HG03108 (cell line): ENCODE measurements around the gene HPGDS.
"Not testable (repeated sequence)": the region's sequence is repeated elsewhere in the genome, so short reads cannot be mapped to it uniquely, and the experiment has no call there.

Experiments used
- ATAC-seq: cut with Tn5 transposase; IDR thresholded peaks from one replicate; pipeline ENCODE4 v1.9.1; 2021; ENCODE audit warnings: moderate library complexity; ENCODE audit not compliant: unreplicated experiment

The HPGDS gene

GRCh38 chr4:94332983-94333590 lies 9.5 kb downstream of the HPGDS start:
- no peak for ATAC-seq

- no peak for ATAC-seq
Observed at GRCh38 chr4:94329933-94330332, 12.7 kb downstream of the HPGDS start.

GRCh38 chr4:94325835-94326234 lies 16.8 kb downstream of the HPGDS start:
- ATAC-seq, result no peak

- ATAC-seq, result not testable (repeated sequence)
Observed at GRCh38 chr4:94319927-94320326, 22.7 kb downstream of the HPGDS start.

GRCh38 chr4:94307231-94307871 lies 35.3 kb downstream of the HPGDS start:
- no peak for ATAC-seq

- ATAC-seq, result no peak
Observed at GRCh38 chr4:94306713-94307112, 35.9 kb downstream of the HPGDS start.

- no peak for ATAC-seq
Observed at GRCh38 chr4:94305466-94306225, 37.0 kb downstream of the HPGDS start.

GRCh38 chr4:94304365-94304971 lies 38.2 kb downstream of the HPGDS start:
- no peak for ATAC-seq

- no peak for ATAC-seq
Observed at GRCh38 chr4:94302191-94302590, 40.4 kb downstream of the HPGDS start.

- ATAC-seq, result no peak
Observed at GRCh38 chr4:94298725-94299252, 43.8 kb downstream of the HPGDS start.

GRCh38 chr4:94295473-94295872 lies 47.2 kb downstream of the HPGDS start:
- ATAC-seq, result not testable (repeated sequence)

- ATAC-seq, result not testable (repeated sequence)
Observed at GRCh38 chr4:94293981-94294380, 48.7 kb downstream of the HPGDS start.

GRCh38 chr4:94290245-94290644 lies 52.4 kb downstream of the HPGDS start:
- ATAC-seq, result no peak

GRCh38 chr4:94285666-94286065 lies 57.0 kb downstream of the HPGDS start:
- ATAC-seq, result no peak

GRCh38 chr4:94284889-94285288 lies 57.7 kb downstream of the HPGDS start:
- ATAC-seq, result no peak

- ATAC-seq, result no peak
Observed at GRCh38 chr4:94278781-94279180, 63.9 kb downstream of the HPGDS start.

GRCh38 chr4:94277534-94277933 lies 65.1 kb downstream of the HPGDS start:
- no peak for ATAC-seq

GRCh38 chr4:94276204-94276603 lies 66.4 kb downstream of the HPGDS start:
- no peak for ATAC-seq

- ATAC-seq, result no peak
Observed at GRCh38 chr4:94274912-94275311, 67.7 kb downstream of the HPGDS start.

- no peak for ATAC-seq
Observed at GRCh38 chr4:94271248-94271647, 71.4 kb downstream of the HPGDS start.

GRCh38 chr4:94267037-94267436 lies 75.6 kb downstream of the HPGDS start:
- ATAC-seq, result no peak
